ENCODE measurements around the gene PRPF19.

GRCh38 chr11:60870276-60870675 lies 36.1 kb downstream of the PRPF19 start:
- TF ChIP-seq CTCF (IDR thresholded peaks at IDR 0.05) = no peak
- TF ChIP-seq POLR2A (IDR thresholded peaks at IDR 0.05) = no peak
